ENCODE results near the gene CACNA2D4.
A peak's percentile ranks its signal among the peaks of the same experiment; 100 is the strongest.

Gene CACNA2D4

DNA sequence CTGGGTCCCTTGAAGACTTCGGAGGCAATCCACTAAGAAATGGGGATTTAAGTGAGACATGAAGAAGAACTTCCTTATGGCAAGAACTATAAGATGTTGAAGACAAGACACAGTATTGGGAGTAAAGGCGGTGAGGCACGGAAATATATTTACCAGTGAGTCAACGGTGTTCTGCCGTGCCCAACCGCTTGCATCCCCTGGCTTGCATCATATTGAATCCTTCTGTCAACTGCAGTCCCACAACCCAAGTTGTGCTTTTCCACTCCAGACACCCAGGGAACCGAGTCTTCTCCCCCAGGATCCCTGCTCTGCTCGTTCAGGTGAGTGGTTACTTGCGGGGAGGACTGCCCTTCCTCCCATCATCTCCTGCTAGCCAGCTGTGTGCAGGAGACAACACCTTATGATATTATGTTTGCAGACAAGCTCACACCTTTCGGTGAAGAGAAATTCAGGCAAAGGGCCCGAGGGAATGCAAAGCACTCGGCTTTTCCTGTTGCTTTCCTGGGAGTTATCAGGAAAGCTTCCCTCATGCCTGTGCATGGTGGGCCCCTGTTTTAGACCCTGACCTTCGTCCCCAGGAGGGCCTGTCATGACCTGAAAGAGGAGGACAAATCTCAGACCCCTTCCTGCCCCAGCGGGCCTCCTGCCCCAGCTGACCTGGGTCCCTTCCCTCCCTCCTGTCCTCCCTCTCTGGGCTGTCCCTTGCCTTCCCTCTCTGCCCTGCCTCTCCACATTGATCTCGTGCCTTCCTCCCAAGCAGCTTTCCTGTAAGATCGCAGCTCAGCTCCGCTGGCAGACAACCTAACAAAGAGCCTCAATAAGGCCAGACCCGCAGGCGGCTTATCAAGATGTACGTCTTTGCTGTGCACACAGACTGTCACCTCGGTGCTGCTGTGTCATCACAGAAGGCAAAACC is 102.4 kb downstream of the CACNA2D4 start:
- no peak for DNase-seq (ENCODE audit: low spot score)

DNA sequence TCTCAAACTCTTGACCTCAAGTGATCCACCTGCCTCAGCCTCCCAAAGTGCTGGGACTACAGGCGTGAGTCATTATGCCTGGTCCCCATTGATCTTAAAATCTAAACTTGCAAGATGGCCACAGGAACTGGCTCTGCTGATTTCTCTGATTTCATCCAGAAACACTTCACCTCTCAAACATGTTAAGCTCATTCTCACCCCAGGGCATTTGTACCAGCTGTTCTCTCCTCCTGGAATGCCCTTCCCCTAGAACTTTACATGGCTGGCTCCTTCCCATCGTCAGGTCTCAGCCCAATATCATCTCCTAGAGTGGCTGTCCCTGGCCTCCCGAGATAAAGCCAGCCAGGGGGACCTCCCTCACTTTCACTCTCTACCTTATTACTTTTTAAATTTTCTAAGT is 103.3 kb downstream of the CACNA2D4 start:
- no peak for DNase-seq (ENCODE audit: low spot score)

DNA sequence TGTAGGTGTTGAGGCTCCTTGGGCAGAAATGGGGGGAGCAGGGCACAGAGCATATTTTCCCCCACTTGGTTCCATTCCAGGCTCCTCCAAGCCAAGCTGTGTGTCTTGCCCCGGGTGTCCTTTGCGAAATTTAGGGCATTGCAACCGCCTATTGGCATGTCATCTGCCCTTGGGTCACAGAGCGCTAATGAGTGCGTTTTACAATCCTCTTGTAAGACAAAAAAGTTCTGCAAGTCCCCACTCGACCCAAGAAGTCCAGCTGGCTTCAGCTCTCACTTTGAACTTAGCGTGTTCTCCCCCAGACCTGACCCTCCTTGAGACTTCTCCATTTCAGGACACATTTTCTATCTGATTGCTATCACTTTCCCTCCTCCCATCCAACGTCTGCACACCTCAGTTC is 104.2 kb downstream of the CACNA2D4 start:
- no peak for DNase-seq (ENCODE audit: low spot score)

DNA sequence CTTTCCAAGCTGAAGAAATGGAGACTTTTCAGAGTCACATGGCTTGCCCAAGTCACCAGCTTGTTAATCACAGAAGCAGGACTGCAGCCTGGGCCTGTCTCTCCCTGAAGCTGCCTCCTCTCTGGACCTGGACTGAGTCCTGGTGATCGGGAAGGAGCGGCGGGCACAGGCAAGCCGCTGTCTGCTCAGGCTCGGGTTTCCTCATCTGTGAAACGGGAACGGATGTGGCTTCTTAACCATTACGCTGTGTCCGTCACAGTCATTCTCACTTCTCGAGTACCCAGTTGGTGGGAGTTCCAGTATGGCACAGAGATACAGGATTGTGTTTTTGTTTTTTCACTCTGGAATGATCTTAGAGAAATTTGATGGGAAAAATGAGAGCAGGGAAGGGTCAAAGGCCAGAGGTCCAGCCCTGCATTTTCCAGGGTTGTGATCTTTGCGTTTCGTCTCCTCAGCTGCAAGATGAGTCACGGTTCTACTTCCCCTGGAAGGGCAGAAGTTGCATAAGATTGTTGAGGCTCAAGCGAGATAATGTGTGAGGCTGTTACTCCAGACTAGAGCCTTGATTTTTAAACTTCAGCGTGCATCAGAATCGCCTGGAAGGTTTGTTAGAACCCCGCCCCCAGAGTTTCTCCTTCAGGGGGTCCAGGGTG is 105.7 kb downstream of the CACNA2D4 start:
- DNase-seq (ENCODE audit: low spot score), result peak; percentile 69

DNA sequence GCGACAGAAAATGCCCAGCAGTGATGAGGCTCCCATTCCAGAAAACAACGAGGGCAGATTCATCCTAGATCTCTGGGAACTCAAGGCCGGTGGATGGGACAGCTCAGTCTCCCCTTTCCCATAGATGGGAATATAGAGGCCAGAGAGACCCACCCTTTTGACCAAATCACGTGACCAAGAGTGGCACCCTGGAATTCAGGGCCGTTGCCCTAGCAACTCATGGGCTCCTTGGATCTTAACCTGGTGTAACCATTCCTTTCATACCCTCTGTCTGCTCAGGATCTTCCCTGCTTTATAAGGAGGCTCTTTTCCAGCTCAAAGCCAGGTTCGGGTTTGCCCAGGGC is 106.5 kb downstream of the CACNA2D4 start:
- no peak for DNase-seq (ENCODE audit: low spot score)

DNA sequence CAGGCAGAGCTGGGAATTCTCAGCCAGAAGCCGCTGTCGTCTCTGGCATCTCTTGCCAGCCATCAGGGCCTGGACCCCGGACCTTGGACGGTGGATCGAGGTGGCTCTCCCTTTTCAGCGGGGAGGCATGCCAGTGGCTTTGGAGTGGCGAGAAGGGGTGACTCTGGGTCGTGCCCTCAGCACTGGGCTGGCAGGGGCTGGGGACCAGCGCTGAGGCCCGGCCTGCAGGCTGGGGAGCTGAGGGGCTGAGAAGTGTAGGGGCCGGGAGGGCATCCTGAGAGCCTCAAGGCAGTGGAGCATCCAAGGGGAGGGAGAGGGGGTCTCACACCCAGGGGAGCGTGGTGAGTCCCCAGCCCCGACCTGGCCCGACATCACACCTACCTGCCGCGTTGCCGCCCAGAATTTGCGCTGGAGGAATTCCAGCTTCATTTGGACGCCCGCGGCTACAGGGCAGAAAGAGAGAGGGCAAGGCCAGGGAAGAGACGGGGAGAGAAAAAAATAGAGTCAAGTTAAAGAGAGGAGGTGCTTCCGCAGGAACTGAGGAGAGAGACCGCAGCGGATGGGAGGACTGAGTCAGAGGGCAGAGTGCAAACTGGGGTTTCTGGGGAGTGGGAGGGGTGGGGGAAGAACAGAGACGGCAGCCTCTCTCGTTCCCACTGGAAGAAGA is 107.0 kb downstream of the CACNA2D4 start:
- DNase-seq (ENCODE audit: low spot score), result no peak

DNA sequence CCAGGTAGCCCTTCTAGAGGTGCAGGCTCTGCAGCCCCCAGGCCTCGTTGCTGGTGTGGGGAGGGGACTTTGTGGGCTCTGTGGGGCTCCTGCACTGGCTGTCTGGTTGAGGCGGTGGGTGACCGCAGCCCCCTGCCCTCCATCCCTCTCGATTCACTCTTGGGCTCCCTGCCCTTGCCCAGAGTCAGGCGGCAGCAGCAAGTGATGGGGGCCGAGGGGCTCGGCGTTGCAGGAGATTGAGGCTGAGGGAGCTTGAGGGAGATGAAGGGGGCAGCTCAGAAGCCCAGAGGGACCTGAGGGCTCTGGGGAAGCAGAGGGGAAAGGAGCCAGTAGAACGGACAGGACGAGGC is 107.5 kb downstream of the CACNA2D4 start:
- no peak for DNase-seq (ENCODE audit: low spot score)

DNA sequence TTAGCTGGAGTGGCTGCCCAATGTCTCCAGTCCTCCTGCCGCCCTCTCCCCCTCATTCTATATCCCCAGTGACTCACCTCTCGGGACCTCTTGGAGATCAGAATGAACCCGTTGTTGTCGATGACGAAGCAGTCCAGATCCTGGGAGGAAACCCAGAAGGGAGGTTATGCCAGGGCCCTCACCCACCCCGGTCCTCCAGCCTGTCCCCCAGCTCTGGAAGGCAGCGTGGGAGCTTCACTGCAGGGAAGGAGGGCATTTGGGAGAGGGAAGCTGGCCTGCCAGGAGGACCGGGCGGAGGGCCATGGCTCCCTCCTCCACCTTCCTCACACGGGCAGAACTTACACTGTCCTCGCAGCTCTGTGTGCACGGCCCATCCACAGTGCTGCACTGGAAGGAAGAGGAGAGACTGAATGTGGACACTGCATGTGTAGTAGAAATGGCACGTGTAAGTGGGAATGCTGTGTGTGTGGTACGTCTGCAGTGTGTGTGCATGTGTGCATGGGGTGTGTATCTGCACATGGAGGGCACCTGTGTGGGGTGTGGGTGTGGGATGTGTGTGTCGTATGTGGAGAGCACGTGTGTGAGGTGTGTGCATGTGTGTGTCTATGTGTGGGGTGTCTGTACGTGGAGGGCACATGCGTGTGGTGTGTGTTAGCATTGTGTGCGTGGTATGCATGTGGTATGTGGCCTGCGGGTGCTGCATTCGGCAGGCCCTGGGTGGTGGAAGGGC is 108.1 kb downstream of the CACNA2D4 start:
- DNase-seq (ENCODE audit: low spot score), result no peak

DNA sequence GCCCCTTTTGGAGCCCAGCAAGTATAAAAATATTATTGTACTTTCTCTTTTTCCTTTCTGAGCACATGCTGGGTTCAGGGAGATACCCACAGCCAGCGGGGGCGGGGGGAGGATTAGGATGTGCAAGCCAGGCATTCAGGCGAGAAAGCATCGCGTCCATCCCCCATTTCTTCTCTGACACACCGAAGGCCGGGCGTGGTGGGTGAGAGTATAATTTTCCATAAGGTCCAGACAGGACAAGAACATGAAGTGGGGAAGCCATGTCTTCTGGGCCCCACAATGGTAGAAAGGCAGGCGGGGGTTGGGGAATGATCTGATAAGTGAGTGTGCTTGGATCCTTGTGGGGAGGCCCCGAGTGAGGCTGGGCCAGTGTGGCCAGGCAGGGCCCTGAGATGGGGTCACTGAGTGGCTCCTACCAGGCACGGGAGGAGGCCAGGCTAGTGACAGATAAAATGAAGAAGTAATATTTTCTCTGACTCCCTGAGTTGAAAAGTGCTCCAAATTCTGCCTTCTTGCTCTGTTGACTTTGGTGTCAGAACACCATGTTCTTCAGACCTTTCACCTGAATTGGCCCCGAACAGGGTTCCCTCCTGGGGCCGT is 108.8 kb downstream of the CACNA2D4 start:
- no peak for DNase-seq (ENCODE audit: low spot score)

DNA sequence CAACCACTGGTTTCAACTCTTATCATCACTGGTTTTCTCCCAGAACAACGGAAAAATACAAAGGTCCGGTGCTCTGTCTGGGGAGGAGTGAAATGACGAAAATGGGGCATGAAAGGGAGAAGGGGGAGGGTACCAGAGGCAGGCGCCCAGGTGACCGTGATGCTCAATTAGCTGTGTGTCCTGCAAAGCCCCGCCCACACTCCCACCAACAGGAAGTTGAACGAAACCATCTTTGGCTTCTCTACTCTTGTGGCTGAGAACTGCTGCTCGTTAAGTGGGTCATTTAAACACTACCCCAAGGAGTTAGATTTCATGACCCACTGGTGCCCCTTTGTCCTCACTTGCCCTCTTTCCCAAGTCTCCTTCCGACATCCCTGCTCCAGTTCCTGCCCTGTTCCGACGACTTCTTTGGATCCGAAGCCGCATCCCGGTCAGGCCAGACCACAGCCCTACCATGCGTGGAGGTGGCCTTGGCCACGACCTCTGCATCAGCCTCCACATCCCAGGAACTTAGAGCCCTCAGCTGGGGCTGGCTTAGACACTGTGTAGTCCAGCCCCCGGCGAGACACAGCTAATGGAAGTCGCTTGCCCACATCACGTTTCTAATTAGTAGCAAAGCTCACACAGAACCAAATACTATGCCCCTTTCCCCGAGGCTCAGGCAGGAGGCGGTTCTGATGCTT is 109.5 kb downstream of the CACNA2D4 start:
- no peak for DNase-seq (ENCODE audit: low spot score)

DNA sequence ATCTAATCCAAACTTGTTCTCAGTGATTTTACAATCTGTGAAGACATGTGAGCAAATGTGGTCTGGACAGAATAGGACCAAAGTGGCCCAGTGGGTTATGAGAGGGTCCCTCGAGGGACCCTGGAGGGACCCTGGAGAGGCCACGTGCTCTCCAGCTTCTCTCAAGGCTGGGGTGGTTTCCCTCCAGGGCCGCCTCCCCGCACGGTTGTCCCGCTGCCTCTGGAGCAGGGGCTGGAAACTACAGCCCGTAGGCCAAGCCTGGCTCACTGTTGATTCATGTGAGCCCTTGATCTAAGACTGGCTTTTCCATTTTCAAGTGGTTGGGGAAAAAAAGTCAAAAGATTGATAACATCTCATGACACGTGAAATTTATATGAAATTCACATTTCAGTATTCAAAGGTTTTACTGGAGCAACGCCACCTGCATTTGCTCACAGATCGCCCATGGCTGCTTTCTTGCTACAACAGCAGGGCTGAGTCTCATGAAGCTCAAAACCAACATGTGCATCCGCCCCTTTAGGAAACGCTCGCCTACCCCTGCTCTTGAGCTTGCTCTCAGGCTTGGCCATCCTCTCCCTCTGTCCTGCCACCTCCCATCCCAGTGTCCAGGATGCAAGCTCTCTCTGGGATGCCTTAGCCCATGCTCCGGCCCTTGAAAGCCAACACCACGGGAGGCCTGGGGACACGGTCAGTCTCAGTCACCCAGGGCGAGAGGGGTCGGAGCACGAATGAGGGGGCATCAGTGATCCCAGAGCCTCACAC is 110.2 kb downstream of the CACNA2D4 start:
- DNase-seq (ENCODE audit: low spot score), result no peak

DNA sequence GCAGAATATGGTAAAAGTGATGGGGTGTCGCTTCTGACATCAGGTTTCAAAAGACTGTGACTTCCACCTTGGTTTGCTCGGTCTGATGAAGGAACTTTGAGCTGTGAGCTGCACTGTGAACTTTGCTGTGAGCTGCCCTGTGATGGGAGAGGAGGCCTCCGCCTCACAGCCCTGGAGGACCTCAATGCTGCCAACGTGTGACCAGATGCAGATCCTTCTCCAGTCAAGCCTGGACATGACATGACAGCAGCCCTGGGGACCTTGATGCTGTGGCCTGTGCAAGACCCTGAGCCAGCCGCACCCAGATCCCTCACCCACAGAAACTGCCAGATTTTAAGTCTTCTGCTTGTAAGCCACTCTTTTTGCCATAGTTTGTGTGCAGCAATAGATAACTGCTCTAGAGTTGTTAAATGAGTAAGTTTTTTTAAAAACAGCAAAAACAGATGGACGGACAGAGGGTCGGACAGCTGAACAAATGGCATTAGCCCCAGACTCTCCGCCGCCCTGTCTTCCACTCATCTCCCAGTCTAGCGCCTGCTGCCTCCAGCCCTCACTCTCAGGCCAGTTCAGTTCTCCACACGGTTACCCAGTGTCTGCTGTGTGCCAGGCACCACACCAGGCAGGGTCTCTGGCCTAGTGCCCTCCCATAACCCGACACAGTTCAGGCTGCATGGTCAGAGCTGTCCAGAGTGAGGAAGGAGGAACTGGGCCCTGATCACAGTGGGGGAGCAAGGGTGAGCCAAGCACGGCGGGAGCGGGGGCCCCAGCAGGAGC is 111.2 kb downstream of the CACNA2D4 start:
- no peak for DNase-seq (ENCODE audit: low spot score)

DNA sequence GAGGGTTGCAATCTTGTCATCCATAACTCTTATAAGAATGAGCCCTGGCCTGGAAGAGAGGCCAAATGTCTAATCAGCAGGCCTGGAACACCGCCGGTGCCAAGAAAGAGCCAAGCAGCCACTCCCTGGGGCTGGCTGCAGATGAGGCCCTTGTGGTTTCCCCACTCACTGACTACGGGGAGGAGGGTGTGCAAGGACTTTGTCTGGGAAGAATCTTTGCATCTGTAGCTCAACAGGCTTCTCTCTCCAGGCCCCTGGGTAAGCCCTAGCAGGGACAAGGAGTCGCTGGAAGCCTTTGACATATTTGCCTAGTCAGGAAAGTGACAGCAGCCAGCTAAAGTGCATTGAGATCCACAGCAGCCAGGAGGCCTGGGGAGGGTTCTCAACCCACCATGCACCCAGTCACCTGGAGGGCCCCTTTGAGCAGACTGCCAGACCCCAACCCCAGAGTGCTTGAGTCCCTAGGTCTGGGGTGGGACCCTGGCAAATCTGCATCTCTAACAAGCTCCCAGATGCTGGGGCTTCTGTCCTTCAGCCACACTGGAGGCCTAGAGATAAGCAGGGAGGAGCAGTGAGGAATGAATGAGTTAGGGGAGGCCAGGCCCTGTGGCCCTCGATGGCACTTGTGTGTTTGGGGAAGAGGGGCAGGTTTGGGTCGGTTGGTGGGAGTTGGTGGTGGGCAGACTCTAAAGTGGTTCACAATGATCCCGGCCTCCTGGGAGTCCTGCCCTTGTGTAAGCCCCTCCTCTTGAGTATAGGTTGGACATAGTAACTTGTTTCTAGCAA is 112.0 kb downstream of the CACNA2D4 start:
- DNase-seq (ENCODE audit: low spot score), result no peak

DNA sequence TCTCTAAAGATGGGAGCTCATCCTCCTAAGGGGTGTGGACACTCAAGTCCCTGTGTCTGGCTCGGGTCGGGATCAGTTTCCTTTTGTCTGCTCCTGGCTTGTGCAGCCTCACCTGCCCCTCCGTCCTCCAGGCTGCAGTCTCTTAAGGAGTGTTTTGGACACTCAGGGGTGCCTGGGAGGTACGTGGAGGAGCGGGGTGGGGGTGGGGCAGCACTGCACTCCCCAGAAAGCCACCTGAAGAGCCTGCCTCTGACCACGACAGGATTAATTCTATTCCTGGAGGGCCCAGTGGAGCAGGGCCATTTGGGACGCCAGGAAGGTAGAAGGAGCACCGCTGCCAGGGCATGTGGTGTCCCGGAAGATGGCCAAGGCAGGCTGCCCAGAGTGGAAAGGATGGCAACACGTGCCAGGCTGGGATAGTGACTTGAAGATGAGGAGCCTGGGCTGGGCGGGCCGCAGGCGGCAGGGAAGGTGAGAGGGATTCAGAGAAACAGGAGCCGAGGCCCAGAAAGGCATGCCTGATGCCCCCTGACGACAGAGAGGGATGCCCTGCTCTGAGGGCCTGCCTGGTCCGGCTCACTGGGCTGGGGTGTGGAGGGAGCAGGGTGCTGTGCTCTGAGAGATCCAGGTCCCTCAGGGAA is 112.9 kb downstream of the CACNA2D4 start:
- no peak for DNase-seq (ENCODE audit: low spot score)

DNA sequence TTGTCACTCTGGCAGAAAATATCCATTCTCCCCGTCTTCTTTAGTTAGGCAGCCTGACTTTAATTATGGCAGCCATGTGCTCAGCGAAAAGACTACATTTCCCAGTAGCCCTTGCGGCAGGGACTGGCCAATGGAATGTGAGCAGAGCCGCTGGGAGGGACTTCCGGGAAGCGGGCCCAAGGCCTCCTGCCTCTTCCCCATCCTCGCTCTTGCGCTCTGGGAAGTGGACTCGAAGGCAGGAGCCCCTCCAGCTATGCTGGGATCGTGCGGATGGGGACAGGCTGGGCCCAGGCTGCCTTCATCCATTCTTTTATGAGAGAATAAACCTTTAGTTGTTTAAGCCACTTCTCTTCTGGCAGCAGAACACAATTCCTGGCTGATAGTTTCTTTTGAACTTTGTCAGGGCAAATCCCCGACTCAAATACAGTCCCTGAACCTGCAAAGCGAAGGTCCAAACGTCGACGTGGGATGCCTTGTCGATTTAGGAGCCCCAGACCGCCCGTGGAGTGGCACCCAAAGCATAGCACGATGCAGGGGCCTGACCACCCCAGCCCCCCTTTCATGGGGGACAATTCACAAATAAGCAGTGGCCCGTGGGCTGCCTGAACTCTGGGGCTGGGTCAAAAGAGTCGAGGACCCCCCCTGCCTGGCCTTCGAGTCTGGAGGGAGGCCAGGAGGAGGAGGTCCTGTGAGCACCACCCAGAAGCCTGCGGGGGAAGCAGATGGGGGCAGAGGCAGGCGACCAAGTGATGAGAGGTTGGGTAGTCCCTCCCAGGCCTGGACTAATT is 113.7 kb downstream of the CACNA2D4 start:
- peak; percentile 92 for DNase-seq (ENCODE audit: low spot score)

DNA sequence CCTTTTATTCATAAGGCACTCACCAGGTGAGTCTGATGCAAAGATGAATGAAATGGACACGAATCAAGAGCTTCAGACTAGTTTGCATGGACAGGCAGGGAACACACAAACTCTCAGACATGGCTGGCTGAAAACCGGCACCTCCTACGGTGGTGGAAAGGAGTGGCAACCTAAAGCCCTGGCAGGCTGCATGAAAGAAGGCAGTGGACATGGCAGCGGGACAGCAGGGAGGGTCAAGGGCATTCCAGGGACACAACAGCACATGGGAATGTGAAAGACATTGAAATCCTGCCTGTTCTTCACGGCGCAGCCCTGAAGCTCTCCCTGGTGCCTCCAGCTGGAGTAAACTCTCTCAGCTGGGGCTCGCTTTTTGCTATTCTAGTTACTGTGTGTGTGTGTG is 114.7 kb downstream of the CACNA2D4 start:
- no peak for DNase-seq (ENCODE audit: low spot score)

DNA sequence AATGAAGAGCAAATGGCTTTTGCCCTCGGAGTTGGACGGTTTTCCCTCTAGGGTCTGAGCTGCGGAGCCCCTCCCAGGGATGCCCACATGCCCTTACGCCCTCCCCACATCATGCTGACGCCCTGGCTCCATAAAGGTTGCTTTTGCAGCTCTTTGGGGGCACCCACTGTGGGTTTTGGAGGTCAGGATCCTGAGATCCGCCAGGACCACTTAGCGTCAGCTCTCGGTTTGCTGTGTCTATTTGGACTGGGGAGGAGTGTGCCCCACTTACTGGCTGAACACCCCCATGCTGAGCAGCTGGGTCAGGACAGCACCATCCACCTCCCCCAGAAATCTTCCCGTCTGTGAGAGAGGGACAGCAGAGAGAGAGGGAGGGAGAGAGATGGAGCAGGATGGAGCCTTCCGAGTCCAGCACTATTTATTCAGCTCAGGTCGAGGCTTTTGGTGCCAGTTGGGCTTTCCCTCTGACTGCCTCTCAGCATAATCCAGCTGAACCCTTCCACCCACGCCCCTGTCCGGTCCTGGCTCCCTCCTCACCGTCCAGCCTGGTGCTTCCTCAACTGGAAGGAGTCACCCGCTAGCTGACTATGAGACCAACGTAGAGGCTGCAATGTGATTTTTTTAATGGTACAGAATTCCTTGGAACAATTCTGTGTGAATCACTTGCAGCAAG is 117.0 kb downstream of the CACNA2D4 start:
- DNase-seq (ENCODE audit: low spot score), result no peak

Data from pons (tissue), 1 donor.